ENCODE measurements around the gene LTF.

- TF ChIP-seq, protein P1, sequence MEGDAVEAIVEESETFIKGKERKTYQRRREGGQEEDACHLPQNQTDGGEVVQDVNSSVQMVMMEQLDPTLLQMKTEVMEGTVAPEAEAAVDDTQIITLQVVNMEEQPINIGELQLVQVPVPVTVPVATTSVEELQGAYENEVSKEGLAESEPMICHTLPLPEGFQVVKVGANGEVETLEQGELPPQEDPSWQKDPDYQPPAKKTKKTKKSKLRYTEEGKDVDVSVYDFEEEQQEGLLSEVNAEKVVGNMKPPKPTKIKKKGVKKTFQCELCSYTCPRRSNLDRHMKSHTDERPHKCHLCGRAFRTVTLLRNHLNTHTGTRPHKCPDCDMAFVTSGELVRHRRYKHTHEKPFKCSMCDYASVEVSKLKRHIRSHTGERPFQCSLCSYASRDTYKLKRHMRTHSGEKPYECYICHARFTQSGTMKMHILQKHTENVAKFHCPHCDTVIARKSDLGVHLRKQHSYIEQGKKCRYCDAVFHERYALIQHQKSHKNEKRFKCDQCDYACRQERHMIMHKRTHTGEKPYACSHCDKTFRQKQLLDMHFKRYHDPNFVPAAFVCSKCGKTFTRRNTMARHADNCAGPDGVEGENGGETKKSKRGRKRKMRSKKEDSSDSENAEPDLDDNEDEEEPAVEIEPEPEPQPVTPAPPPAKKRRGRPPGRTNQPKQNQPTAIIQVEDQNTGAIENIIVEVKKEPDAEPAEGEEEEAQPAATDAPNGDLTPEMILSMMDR (conservative IDR thresholded peaks at IDR 0.05), result no peak
- TF ChIP-seq EZH2 (IDR thresholded peaks at IDR 0.05; ENCODE audit: low read depth), result no peak
Measured at GRCh38 chr3:46504789-46505188, 40.1 kb upstream of the LTF start.
